Right cardiac atrium (tissue), 5 donors: ENCODE results near the gene CNTNAP3. TPM values are rescaled to one million over a fixed set of nuclear protein-coding genes. Genes with fewer than 3 reads are reported as not detected.
"Not testable (repeated sequence)": the region's sequence is repeated elsewhere in the genome, so short reads cannot be mapped to it uniquely, and the experiment has no call there.

Experiments
- ATAC-seq, 2 donors: fragments of 200-7000 bp; cut with Tn5 transposase; one replicate each; pipeline versions ENCODE4 v1.8.0 to v1.9.1; 2020; ENCODE audit warnings: moderate library complexity in 2 of 2, mild to moderate bottlenecking in 1 of 2
- DNase-seq, 3 donors: peaks; one replicate each; pipeline ENCODE4 v3.0.0-alpha.2; 2020
- H3K27ac ChIP-seq: one replicate; pipeline ENCODE4 v1.5.1; 2013; ENCODE audit warnings: mild to moderate bottlenecking, low read length, control low read depth, moderate library complexity
- H3K27me3 ChIP-seq: one replicate; pipeline ENCODE4 v1.6.1; 2013; ENCODE audit not compliant: control insufficient read depth, insufficient read depth
- H3K4me1 ChIP-seq: one replicate; pipeline ENCODE4 v1.6.1; 2013; ENCODE audit warnings: low read length; ENCODE audit not compliant: control insufficient read depth, insufficient read depth
- H3K4me3 ChIP-seq: one replicate; pipeline ENCODE4 v1.5.1; 2013; ENCODE audit warnings: low read length, control low read depth
- H3K9me3 ChIP-seq: one replicate; pipeline ENCODE4 v1.6.1; 2013; ENCODE audit warnings: low read length; ENCODE audit not compliant: control insufficient read depth
- WGBS: extraction: QIAGEN DNeasy Blood & Tissue Kit; methylation state at CpG from one replicate; pipeline ENCODE4 v1.1.7; 2013; 5-methylcytosine and 5-hydroxymethylcytosine counted together
- intact Hi-C, 4 donors: fragments of 100-400 bp; cut with DNase I; formaldehyde crosslinking; loops; one replicate each; pipeline versions ENCODE4 v1.11.0 to v1.14.0; 2022 to 2023
- polyA plus RNA-seq: library from polyadenylated mRNA; stranded (reverse); fragments of 200-250 nt; gene quantifications from one replicate; pipeline ENCODE4 v1.2.3, GENCODE V29; 2013
- total RNA-seq, 4 donors: library from RNA; stranded (reverse); fragmentation: NEBNext Ultra II Directional; extraction: Animal tissue kit (Norgen Biotek cat#: 25700); gene quantifications; one replicate each; pipeline ENCODE4 v1.2.1, GENCODE V29; 2021
- donor health status: healthy with polysubstance abuse.
- donor health status: DM: no; HTN: yes; CAD: no.
- donor health status: DM: no; HTN: no; CAD: no.
- donor health status: DM: no; HTN: yes; CAD: no; lungs with severe emphysema.
- donor health status: DM: yes; HTN: yes; CAD: no.

CNTNAP3 gene
- total and polyA plus RNA-seq, 5 donors: 5.5 to 32.2 (median 11.8) TPM

DNA sequence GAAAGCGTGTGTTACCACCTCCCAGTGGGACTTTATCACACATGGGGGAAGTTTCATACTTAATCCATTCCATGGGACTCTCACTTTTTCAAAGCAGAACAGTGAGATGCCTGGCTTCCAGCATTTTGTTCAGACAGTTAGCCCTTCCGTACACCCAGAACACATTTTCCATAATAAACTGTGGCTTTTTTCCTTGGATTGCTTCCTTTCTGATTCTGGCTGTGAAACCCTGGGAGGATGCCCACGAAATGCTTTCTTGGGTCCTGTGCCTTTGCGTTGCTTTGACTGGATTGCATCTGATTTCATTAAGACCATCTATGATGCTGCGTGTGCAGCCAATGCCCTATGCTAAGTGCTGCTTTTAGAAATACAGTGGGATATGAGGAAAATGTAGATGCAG, 259.1 kb downstream of the CNTNAP3 start:
- H3K4me1 ChIP-seq, ATAC-seq, H3K4me3 ChIP-seq, H3K27ac ChIP-seq, intact Hi-C loops, H3K9me3 ChIP-seq, DNase-seq, H3K27me3 ChIP-seq: not testable (repeated sequence)
- WGBS: 78% methylated on average over 5 of the region's 5 CpGs

DNA sequence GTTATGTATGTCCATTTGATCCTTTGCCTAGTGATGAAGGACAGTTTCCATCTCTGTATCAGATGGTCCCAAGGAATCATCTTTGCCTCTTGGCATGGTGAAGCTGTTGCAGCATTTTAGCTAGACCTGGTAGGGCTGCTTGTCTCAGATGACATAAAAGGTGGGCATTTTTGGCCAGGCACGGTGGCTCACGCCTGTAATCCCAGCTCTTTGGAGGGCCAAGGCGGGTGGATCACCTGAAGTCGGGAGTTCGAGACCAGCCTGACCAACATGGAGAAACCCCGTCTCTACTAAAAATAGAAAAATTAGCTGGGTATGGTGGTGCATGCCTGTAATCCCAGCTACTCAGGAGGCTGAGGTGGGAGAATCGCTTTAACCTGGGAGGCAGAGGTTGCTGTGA, 259.8 kb downstream of the CNTNAP3 start:
- 91% methylated on average over 7 of the region's 7 CpGs for WGBS
- intact Hi-C loops, H3K9me3 ChIP-seq: not testable (repeated sequence)

DNA sequence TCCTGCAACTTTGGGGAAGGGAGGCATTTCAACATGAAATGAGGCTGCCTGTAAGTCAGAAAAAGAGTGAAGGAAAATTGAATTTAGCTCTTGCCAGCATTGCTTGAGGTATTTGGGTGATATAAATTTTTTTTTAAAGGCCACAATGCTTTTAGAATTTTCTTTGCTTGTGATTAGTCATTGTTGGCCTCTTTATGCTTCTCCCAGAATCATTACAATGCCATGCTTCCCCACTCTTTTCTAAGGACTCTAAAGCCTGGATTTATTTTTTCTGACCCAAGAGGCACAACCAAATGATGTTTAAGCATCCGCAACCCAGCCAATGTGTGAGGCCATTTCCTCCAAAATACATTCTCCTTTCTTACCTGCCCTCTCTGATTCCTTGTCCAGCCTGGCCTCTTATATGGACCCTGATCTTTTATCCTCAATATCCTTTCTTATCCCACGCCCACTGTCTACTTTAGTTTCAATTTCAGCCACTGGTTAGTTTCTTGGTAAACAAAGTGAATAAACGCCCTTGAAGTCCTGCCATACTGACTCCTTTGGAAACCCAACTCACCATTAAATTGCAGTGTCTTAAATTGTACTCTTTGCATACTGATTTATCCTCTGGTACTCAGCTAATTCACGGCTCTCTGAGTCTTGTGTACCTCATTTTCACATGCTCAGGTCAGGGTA, 261.9 kb downstream of the CNTNAP3 start:
- ATAC-seq, intact Hi-C loops: not testable (repeated sequence)
- 82% methylated on average over 4 of the region's 4 CpGs for WGBS

More for the DNA sequence above, 259.8 kb downstream of the CNTNAP3 start:
- ATAC-seq, H3K27me3 ChIP-seq, H3K27ac ChIP-seq, DNase-seq, H3K4me1 ChIP-seq, H3K4me3 ChIP-seq: not testable (repeated sequence)

More for the DNA sequence above, 261.9 kb downstream of the CNTNAP3 start:
- DNase-seq, H3K4me1 ChIP-seq, H3K4me3 ChIP-seq, H3K9me3 ChIP-seq, H3K27ac ChIP-seq, H3K27me3 ChIP-seq: not testable (repeated sequence)

Other genes with a start within 250 kb of the CNTNAP3 start
- gene SPATA31A1, start 67.5 kb upstream of the CNTNAP3 start, total RNA-seq: not detected
- gene SPATA31A1, start 67.5 kb upstream of the CNTNAP3 start, polyA plus RNA-seq: not detected